NCI-H1092 treated with DMSO at 0.1 percent for 48 hours (cell line): Measurements from ENCODE around the gene DRC1.

Experiments
- DNase-seq: peaks from one replicate; lab custom pipeline; 2025; lab: John Stamatoyannopoulos, UW

Gene DRC1

DNA sequence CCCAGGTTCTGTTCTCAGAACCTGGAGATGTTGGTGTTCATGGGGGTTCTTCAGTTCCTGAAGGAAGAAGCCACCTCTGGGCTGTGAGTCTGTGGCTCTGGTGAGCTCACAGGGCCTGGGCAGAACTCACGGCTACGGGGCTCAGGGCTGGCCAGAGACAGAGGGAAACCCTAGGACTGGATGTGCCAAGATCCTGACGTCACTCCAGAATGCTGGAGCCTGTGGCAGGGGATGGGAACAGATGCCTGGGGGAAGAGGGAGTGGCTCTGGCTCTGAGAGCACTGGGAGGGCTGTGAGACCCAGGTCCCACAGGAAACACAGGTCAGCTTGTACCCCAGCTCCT lies 76.2 kb downstream of the DRC1 start, which contains the start of gene OTOF:
OTOF (minus strand) TSS at position 214 of the 343 bp plus-strand sequence.
- DNase-seq = no peak

DNA sequence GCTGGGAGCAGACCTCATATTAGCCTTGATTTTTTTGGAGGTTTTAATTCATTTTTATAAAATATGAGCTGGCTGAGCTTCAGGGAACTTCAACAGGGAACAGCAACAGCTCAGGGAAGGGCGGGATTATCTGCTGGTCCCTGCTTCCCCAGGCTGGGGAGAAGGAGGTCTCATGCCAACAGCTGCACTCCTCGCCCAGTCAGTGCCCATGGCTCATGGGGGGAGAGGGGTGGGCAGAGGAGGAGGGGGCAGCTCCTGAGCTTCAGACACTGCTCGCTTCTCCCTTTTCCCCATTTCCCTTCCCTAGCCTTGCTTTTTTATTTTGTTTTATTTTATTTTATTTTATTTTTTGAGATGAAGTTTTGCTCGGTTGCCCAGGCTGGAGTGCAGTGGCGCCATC lies 76.6 kb downstream of the DRC1 start:
- no peak for DNase-seq

DNA sequence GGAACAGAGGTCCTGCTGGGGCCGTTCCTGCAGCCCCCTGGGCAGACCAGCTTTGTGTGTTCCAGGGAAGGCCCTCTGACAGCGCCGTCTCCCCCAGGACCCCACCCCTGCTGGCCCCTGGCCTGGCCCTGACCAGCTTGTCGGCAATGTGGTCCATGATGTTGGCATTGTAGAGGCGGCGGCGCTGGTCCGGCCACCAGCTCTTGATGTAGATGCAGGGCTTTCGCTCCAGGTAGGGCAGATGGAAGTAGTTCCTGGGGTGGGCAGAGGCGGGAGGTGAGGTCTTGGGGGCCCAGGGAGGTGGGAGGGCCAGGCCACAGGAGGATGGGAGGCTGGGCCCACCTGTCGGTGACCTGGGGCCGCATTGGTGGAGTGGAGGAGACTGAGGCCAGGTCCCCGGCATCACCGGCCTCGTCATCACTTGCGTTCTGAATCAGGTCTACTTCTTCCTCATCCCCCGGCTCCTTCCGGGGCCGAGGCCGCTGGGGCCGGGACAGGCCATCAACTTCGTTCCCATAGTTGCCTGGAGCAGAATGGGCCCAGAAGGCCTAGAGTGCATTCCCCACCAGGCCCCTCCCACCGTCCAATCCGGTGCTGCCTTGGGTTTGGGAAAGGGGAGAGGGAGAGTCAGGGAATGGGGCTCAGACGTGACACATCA lies 77.5 kb downstream of the DRC1 start:
- DNase-seq = no peak

DNA sequence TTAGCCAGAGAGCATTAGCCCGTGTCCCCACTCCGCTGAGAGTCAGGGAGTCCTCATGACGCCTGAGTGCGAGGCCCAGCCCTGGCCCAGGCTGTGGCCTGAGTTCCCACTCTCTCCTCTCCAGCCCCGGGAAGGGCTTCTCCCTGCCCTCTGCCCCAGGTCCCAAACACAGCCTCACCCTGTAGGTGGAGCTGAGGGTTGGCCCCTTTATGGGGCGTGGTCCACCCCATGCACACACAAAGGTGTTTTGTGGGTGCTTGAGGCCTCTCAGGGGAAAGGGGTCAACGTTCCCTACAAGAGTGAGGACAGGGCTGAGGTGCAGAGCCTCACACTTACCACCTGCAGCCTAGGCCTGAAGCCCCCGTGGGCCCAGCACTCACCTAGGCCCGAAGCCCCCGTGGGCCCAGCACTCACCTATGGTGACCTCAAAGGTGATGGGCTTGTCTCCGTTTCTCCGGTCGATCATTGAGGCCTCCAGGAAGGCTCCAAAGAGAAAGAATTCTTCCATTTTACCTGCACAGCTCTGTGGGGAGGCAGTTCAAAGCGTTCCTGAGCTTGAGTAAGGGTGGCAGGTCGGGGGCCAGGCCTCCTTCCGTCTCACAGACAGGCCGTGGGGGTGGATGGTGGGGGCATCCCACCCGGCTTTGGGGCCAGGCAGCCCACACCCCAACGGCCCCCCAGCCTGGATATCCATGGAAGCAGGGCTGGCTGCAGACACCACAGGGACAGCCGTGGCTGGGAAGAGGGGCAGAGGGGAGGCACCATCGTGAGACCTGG lies 78.3 kb downstream of the DRC1 start:
- DNase-seq = no peak

DNA sequence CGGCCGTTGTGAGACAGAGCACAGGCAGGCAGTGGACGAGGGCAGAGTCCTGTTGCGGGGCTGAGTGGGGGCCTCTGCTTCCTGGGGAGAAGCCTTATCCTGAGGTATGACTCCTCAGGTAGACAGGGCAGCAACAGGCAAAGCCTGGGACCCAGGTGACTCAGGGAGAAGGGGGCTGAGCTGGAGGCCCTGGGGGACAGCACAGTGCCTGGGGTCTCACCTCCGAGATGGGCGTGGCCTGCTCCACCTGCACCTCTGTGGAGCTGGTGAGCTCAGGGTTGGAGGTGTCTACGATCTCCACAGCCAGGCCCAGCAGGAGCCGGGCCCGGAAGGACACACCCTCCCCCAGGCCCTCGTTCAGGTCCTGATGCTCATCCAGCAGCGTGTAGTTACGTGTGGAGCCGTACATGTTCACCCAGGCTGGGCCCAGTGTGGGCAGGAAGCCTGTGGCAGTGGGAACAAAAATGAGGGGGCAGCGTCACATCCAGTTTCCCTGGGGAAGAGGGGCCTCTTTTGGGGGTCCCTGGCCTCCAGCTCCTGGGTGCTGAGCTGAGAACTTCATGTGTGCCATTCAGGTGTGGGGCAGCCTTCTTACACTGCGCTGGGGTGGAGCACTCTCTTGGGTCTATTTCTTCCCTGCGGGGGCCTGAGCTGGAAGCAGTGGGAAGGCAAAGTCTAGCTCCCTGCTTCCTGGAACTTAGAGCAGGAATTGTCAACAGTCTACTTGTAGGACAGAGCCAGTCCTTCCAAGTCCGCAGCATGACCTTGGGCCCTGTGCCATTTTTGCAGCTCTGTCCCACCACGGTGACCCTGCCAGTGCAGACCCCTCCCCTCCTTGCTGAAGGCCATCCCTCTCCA lies 79.1 kb downstream of the DRC1 start:
- DNase-seq = no peak

DNA sequence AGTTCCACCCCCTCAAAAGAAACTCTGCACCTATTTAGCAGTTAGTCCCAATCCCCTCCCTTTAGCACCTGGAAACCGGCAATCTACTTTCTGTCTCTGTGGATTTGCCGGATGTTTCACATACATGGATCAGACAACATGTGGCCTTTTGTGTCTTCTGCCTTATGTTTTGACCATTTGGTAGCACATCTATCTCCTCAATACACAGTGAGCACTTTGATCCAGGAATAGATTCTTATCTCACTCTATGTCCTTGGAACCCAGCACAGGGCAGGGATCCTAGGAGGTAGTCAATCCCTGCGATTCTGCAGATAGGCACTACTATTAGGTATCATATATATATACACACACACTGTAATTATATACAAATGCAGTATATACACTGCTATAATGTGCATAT lies 80.0 kb downstream of the DRC1 start:
- DNase-seq = no peak

DNA sequence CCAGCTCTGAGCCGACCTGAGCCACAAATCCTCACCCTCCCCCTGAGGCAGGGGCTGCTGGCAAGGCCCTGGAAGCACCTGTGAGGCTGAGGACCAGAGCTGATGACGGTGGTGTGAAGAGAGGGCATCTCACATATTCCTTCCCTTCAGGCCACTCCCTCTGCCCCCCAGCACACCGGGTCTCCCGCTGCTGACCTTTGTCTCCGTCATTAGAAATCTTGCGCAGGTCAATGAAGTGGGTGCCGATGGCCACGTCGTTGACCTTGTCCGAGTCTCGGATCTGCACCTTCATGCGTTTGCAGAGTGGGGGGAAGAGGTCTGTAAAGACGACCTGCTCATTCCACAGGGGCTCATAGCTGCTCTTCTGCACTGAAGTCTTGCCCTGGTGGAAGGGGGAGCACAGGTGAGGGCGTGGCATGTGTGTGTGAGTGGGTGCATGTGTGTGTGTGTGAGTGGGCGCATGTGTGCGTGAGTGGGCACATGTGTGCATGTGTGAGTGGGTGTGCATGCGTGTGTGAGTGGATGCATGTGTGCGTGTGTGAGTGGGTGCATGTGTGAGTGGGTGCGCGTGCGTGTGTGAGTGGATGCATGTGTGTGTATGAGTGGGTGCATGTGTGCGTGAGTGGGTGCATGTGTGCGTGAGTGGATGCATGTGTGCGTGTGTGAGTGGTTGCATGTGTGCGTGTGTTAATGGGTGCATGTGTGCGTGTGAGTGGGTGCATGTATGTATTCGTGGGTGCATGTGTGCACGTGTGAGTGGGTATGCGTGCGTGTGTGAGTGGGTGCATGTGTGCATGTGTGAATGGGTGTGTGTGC lies 80.7 kb downstream of the DRC1 start:
- DNase-seq = no peak

DNA sequence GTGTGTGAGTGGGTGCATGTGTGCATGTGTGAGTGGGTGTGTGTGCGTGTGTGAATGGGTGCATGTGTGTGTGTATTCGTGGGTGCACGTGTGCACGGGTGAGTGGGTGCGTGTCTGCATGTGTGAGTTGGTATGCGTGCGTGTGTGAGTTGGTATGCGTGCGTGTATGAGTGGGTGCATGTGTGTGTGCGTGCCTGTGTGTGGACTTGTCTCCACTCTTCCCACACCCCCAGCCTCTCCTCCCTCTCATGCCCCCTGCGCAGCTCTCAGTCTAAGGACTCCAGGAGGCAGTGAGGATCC lies 81.3 kb downstream of the DRC1 start:
- no peak for DNase-seq

DNA sequence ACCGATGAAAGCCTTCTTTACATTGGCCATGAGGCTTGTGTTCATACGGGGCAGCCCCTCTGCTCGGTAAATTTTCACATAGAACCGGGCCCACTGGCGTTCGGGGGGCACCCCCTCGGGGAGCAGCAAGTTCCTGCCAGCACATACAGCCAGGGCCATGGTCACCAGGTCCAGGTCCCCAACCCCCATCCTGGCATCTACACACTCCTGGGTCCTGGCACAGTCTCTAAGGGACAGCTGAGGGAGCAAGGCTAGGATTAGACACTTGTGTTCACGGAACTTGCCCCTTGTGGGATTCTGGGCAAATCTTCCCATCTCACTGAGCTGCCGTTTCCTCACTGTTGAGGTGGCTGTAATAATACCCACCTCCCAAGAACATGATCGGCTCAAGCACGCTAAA lies 81.8 kb downstream of the DRC1 start:
- no peak for DNase-seq

DNA sequence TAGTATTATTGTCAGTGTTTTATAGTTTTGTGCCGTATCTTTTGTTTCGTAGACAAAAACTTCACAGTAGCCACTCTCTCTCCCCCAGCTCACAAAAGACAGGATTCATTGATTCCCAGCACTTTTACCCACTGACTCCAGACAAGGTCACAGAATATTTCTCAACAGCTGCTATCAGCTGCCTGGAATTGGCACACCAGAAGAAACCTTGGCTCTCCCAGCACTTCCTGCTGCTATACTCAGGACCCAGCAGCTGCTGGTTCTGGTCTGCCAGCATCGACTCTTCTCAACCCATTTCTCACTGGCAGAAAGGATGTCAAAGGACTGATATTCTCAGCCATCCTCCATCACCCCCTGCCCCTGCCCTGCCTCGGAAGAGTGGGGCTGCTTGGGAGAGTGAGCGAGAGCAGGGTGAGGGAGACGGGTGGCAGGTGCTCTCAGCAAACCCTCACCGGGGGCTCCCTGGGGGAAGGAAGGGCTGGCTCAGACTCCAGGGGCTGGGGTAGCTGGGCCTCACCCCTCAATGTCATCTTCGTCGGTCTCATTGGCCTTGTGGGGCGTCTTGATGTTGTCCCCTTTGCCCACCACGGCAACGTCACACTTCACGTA lies 82.3 kb downstream of the DRC1 start:
- peak; percentile 59 for DNase-seq

DNA sequence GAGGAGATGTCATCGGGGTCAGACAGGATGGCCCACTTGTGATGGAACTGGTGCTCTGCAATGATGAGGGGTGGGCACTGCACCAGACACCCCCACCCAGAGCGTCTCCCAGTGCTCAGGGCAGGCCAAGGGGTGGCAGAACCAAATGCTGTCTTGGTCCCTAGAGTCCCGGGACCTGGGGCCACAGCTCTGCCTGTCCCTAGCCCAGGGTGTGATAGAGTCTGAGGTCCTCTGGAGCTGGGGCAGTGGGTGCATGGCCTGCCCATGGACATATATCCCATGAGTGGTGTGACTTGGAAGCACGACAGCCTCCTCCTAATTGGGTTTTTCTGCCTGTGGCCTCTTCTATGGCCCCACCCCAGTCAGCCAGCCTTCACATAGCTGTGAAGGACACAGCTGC lies 82.9 kb downstream of the DRC1 start:
- no peak for DNase-seq

DNA sequence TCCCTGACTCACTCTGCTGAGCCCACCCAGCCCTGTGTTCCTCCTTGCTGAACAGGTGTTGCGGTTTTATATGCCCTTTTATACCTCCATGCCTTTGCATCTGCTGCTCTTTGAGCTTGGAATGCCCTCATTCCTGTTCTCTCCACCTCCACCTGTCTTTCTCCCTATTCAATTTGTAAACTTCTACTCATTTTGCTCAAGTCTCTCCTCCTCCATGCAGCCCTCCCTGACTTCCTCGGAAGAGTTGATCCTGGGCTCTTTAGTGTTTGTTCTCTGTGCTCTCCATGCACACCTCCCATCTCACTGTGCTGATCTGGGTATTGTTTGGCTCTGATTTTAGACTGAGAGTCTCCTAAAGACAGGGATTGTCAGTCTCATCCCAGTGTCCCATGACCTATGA lies 83.4 kb downstream of the DRC1 start:
- DNase-seq = no peak

DNA sequence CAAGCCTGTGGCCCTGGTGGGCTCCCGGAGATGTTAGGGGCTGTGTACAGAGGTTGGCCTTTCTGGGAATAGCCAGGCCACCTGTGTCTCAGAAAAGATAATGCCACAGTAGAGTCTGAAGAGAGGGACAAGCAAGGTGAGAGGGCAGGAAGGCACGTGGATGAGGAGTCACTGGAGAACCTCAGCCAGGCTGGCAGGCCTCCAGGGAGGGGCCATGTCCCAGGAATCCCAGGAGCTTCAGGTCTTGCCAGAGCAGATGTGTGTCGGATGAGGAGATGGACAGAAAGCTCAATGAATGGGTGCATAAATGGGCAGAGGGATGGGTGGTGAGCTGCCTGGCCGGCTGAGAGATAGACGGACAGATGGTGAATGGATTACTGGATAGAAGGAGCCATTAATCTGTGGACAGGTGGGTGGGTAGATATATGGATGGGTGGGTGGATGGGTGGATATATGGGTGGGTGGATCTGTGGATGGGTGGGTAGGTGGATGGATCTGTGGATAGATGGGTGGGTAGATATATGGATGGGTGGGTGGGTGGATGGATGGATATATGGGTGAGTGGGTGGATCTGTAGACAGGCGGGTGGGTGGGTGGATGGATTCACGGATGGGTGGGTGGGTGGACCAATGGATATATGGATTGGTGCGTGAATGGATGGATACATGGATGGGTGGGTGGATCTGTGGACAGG lies 84.2 kb downstream of the DRC1 start:
- no peak for DNase-seq

DNA sequence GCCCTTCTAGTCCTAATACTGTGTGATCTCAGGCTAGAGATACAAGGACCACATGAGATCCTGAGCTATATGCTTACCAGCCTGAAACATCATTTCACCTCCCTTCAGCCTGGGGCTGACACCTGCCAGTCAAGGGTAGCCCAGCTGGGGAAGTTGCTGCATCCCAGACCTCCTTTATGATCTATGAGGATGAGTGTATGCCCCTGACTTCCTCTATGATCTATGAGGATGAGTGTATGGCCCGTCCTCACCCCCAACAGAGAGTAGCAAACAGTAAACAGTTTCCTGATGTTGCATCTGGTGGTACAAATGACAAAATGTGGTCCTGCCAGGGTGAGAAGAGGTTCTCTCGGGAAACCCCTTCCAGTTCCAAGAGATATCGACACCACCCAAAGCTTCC lies 85.1 kb downstream of the DRC1 start:
- no peak for DNase-seq

DNA sequence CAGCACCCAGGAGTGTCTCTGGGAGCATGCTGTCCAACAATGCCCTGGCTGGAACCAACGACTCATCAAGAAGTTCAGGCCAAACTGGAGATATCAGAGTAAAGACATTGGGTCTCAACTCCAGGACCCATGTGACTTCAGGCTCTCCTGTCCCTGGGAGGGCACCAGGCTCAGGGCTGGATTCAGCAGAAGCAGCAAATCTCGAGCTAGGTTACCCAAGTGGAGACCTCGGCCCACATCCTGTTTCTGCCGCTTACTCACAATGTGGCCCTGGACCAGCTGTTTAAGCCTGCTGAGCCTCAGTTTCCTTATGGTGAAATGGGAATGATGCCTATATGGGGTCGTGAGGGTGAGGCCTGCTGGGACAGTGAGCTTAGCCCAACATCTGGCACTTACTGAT lies 85.5 kb downstream of the DRC1 start:
- DNase-seq = no peak

DNA sequence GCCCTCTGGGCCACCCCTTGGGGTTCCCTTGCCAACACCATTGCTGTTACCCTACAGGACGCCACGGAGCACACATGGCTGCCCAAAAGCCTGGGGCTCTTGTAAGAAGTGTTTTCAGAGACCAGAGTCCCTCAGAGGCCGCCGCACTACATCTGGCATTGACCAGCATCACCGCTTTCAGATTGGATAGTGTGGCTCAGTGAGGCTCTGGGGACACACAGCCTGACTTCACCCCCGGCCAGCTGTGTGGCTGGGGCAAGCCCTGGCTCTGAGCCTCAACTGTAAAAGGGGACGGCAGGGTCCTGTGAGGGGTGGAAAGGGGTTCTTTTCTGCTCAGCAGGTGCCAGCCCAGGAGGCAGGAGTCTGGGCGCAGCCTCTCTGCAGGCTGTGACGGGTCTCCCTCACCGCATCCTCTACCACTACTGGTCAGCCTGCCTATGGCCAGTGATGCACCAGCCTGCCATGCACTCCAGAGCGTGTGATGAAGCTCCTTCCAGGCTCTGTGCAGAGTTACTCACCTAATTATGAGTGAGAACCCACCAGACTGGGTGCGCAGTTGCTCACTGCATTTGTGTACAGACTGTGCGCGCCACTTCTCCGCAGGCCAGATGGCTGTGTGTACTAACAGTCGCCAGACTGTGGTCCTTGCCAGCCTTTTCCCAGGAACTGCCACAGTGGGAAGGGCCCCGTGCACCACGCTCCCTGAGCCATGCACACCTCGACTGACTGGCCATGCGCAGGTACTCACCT lies 86.9 kb downstream of the DRC1 start:
- DNase-seq = peak; percentile 4

DNA sequence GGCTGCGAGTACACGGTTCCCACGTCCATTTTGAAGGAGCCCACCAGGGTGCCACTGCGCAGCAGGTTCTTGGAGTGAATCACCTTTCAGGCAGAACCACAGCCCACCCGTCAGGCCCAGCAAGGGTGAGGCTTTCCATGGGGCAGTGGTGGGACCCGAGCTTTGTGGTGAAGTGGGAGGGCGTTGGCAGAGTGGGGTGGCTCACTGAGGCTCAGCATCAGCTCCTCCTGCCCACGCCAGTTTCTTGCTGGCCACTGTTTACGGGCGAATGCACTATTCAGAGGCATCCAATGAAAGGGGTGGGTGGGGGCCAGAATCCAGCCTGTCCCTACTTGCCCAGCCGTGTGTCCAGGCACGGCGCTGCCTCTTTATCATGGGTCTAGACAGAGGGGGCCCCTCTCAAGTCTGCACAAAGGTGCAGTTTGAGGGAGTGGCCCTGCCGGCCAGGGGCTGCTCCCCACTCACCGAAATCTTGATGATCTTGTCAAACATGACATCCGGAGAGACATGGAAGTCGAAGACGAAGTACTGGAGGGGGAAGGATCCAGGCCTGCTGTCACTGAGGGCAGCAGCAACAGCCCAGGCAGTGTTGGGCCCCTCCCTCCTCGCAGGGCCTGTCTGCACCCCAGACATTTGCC lies 87.6 kb downstream of the DRC1 start:
- DNase-seq = no peak

DNA sequence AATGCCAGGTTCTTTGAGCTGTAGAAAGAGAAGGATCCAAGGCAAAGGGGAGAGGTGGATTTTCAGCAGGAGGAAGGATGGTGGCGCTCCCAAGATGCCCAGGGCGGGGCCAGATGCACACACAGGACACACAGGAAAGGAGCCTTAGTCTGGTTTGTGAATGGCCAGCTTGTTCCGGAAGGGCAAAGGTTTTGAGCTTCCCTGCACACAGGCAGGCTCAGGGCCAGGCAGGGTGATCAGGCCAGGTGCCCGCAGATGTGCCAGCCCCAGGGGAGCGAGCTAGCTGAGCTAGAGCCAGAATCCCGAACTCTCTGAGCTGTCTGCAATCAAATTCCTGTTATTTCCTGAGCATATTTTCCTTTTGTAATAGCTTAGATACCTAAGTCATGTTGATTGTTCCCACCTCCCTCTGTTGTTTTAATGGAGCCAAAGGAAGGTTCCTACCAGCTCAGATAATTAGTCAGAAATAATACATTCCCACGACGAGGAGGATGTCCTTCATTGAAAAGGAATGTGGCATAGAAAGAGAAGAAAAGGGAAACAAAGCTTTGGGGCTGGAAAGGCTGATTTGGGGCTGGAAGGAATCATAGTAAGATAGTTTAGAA lies 89.9 kb downstream of the DRC1 start:
- DNase-seq = no peak

DNA sequence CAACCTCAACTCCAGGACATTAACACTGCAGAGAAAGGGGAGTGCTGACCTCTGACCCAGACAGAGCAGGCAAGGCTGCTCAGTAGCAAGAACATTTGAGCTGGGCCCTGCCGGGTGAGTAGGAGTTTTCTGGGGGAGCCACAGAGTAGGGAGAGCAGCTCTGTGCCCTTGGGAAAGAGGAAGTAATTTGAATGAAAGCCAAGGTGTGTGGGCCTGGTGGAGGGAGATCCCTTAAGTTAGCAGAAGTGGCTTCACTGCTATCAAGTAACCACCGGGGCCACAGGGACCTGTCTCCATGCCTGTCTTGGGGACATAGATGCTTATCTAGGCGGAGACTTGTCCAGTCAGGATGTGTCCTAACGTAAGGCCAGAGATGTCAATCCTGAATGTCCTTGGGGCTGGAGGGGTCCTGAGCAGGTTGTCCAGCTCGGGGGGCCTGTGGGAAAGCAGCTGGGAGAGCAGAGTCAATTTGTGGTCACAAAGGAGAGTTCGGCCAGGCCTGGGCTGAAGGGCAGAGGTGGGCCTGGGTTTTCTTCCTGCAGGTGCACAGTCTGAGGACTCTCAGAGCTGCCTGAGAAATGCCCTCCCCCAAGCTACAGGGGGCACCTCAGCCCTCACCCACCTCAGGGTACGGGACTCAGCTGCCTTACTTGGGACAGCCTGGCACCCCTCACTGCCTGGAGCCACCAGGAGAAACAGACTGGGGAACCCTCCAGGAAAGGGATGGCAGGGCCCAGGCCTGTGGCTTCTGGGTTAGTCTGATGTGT lies 91.2 kb downstream of the DRC1 start:
- DNase-seq = no peak
